Calu3 (cell line): Measurements from ENCODE around the gene LGALSL. TPM values are rescaled to one million over a fixed set of nuclear protein-coding genes. Genes with fewer than 3 reads are reported as not detected.

Experiments used
- BruUV-seq: library from RNA; stranded (reverse); fragments of 400-500 nt; replicated peaks from 2 replicates; lab custom pipeline; 2021; lab: Mats Ljungman, UMichigan
- CTCF ChIA-PET: fragments of 300-600 bp; sonication (Branson Sonifier 250); formaldehyde crosslinking; loops from one replicate; lab custom pipeline; 2022; ENCODE audit warnings: antibody characterized with exemption; lab: Charles Lee
- DNase-seq: peaks from one replicate; pipeline ENCODE4 v3.0.0; 2022
- H3K27ac Mint-ChIP-seq: one replicate; pipeline ENCODE4 v1.8.0; 2022; ENCODE audit warnings: mixed read lengths; ENCODE audit not compliant: unreplicated experiment
- H3K27me3 Mint-ChIP-seq: one replicate; pipeline ENCODE4 v1.8.0; 2022; ENCODE audit warnings: mixed read lengths; ENCODE audit not compliant: unreplicated experiment
- H3K36me3 Mint-ChIP-seq: one replicate; pipeline ENCODE4 v1.8.0; 2022; ENCODE audit warnings: mild to moderate bottlenecking, moderate library complexity, mixed read lengths; ENCODE audit not compliant: insufficient read depth, unreplicated experiment
- H3K4me1 Mint-ChIP-seq: one replicate; pipeline ENCODE4 v1.8.0; 2022; ENCODE audit warnings: mild to moderate bottlenecking, low read depth, mixed read lengths; ENCODE audit not compliant: unreplicated experiment
- H3K4me3 Mint-ChIP-seq: one replicate; pipeline ENCODE4 v1.8.0; 2022; ENCODE audit warnings: mild to moderate bottlenecking, low read depth, moderate library complexity, mixed read lengths; ENCODE audit not compliant: unreplicated experiment
- H3K9me3 Mint-ChIP-seq: one replicate; pipeline ENCODE4 v1.8.0; 2022; ENCODE audit warnings: low read depth, mixed read lengths; ENCODE audit not compliant: unreplicated experiment
- CTCF ChIP-seq: fragments of 200-600 bp; IDR thresholded peaks from one replicate; pipeline ENCODE4 v1.8.0; 2022; ENCODE audit warnings: antibody characterized with exemption; ENCODE audit not compliant: unreplicated experiment
- intact Hi-C: fragments of 100-400 bp; cut with micrococcal nuclease; formaldehyde crosslinking; loops from one replicate; pipeline ENCODE4 v1.10.0; 2022; ENCODE audit not compliant: unreplicated experiment
- total RNA-seq: library from RNA; stranded (reverse); gene quantifications from 2 replicates; pipeline ENCODE4 v1.2.3, GENCODE V29; 2022

Gene LGALSL
- total RNA-seq, 1 experiment from 2014 or later, result 12.1 TPM

DNA sequence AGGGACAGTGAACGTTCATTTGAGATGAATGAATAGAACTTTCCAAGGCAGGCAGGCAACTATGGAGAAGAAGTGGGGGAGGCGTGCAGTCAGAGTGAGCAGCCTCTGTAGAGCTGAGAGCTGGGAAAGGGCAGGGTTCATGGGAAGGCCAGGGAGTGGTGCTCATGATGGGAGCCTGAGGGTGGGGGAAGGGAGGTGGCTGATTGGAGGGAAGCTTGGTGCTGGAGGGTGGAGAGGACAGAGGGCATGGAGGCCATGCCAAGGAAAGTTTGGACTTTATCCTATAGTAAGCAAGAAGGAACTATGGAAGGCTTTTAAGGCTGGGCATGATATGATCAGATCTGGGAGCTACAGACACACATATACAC is 47.6 kb upstream of the LGALSL start:
- Mint-ChIP-seq H3K4me3 (peak overlapping the region; percentile 8), H3K9me3 (no peaks in the 10 kb centered on the region), H3K4me1 (peaks cover 27% of the 10 kb centered on the region), H3K36me3 (peaks cover 8% of the 10 kb centered on the region), H3K27me3 (no peaks in the 10 kb centered on the region), H3K27ac (no peak overlapping the region)
- DNase-seq, result no peak
- TF ChIP-seq CTCF, result no peak
- no TSS peak for BruUV-seq
- intact Hi-C loops, result no loop called here
- CTCF ChIA-PET, result no interaction called here

DNA sequence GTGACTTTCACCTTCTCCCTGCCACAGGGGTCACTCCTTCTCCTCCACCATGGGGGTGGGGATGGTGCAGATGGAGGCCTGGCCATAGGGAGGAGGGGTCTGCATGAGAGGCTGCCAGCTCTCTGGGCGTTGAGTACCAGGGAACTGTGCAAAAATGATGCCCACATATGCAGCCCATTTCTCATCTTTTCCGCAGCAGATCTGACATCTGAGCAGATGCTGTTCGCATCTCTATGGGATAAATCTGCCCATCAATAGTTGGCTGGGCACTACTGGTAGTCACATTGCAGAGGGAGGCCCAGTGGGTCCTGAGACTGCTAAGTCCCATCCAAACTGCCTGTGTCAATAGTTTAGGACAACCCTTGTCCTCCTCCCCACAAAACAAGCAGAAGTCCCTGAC is 45.9 kb upstream of the LGALSL start:
- BruUV-seq, result no TSS peak
- no peak overlapping the region for H3K27ac Mint-ChIP-seq
- TF ChIP-seq CTCF, result no peak
- no peak overlapping the region for H3K4me3 Mint-ChIP-seq
- H3K36me3 Mint-ChIP-seq, result peaks cover 8% of the 10 kb centered on the region
- CTCF ChIA-PET, result no interaction called here
- DNase-seq, result no peak
- no peaks in the 10 kb centered on the region for H3K27me3 Mint-ChIP-seq
- H3K9me3 Mint-ChIP-seq, result no peaks in the 10 kb centered on the region
- intact Hi-C loops, result no loop called here
- peaks cover 21% of the 10 kb centered on the region for H3K4me1 Mint-ChIP-seq

- peaks cover 9% of the 10 kb centered on the region for H3K4me1 Mint-ChIP-seq
- H3K36me3 Mint-ChIP-seq, result no peaks in the 10 kb centered on the region
- BruUV-seq, result no TSS peak
- no peak overlapping the region for H3K27ac Mint-ChIP-seq
- no peaks in the 10 kb centered on the region for H3K9me3 Mint-ChIP-seq
- intact Hi-C loops, result no loop called here
- no peak for DNase-seq
- CTCF ChIA-PET, result interaction anchor here (0.9 kb wide), 1 partner anchor 9 kb away, joined by 4 read pairs; no protein-coding TSS in a partner anchor
- no peak overlapping the region for H3K4me3 Mint-ChIP-seq
- H3K27me3 Mint-ChIP-seq, result no peaks in the 10 kb centered on the region
- no peak for TF ChIP-seq CTCF
Measured at GRCh38 chr2:64410671-64411070, 43.3 kb upstream of the LGALSL start.

GRCh38 chr2:64412671-64413070 is 41.3 kb upstream of the LGALSL start:
- TF ChIP-seq CTCF, result no peak
- Mint-ChIP-seq H3K4me3 (no peak overlapping the region), H3K36me3 (no peaks in the 10 kb centered on the region), H3K27me3 (no peaks in the 10 kb centered on the region), H3K27ac (no peak overlapping the region), H3K9me3 (no peaks in the 10 kb centered on the region), H3K4me1 (no peaks in the 10 kb centered on the region)
- CTCF ChIA-PET, result no interaction called here
- intact Hi-C loops, result no loop called here
- DNase-seq, result no peak
- BruUV-seq, result no TSS peak
